GM19351 (cell line): ENCODE results near the gene HRK.
"Not testable (repeated sequence)": the region's sequence is repeated elsewhere in the genome, so short reads cannot be mapped to it uniquely, and the experiment has no call there.

ENCODE experiments used
- ATAC-seq: cut with Tn5 transposase; IDR thresholded peaks from one replicate; pipeline ENCODE4 v1.9.1; 2021; ENCODE audit warnings: mild to moderate bottlenecking, moderate library complexity; ENCODE audit not compliant: unreplicated experiment

The HRK gene

DNA sequence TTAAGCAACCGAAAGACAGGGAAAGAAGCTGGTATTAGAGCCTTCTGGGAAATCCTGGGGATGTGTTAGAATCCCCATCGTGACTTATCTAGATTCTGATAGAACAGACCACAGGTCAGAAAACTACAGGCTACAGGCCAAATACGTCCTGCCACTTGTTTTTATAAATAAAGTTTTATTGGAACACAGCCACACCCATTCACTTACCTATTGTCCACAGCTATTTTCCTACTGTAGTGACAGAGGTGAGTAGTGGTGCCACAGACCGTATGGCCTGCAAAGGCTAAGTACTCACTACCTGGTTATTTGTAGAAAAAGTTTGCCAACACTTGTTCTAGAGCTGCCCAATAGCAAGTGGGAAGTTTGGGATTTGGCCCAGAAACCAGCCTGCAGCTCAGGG, 53.8 kb downstream of the HRK start:
- no peak for ATAC-seq

DNA sequence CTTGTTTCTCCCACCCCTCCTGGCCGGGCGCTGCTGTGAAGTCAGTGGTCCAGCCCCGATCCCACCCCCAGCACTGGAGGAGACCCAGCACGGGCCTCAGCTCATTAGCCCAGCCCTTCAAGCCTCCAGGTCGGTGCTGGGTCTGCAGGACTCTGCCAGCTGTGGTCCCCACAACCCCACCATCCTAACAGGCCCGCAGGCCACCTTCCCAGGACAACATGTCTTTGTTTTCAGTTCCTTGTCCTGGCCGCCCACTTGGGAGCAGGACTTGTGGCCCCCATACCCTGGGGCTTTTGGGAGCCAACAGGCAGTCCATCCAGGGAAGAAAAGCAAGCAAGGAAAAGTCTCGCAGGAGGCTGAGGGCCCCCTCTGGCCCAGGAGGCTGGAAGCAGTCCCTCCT, 60.0 kb downstream of the HRK start:
- no peak for ATAC-seq

DNA sequence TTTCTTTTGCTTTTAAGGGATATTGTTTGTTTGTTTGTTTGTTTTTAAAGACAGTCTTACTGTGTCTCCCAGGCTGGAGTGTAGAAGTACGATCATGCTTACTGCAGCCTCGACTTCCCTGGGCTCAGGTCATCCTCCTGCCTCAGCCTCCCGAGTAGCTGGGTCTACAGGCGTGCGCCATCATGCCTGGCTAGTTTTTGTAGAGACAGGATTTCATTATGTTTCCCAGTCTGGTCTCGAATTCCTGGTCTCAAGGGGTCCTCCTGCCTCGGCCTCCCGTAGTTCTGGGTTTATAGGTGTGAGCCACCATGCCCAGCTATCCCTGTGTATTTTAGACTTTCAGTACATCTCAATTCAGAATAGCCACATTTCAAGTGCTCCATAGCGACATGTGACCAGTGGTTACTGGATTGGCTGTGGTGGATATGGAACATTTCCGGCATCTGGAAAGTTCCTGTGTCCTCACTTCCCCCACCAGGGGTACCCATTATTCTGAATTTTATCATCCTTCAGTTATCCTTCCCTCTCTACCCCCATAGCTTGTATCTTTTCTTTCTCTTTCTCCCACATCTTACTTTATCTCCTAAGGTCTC, 61.1 kb downstream of the HRK start:
- no peak for ATAC-seq

DNA sequence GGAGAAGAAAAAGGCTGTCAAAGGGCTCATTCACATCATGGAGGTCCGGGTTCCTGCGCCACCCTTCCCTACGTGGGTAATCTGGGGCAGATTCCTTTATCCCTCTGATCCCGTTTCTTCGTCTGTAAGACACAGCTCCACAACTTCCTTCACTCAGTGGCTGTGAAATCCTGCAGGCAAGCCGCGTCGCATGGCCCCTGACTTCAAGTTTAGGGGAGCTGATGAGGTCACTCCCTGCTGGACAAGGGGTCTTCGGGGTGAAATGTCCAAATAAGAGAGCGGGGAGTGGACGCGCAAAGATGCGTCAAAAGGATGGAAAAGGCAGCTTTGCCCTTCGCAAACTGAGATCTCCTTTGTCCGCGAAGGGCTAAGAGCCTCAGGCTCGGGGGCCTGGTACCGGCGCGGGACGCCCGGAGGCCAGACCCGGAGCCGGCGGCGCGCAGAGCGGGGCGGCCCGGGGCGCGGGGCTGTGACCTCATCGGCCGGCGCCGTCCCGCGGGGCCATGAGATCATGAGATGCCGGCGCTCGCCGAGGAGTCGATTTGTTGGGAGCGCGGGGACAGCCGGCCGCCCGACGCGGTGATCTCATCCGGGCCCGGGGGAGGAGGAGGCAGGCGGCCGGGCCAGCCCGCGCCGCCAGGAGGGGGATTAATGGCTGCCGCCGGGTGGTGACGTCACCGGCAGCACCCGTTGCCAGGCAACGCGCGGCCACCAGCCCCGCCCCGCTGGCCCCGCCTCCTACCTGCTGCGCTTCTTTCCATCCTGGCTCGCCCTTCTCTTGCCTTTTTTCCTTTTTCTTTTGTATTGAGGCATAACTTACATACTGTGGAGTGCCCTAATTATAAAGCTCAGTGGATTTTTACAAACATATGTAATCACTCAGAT, 62.1 kb downstream of the HRK start:
- peak; percentile 81 for ATAC-seq

DNA sequence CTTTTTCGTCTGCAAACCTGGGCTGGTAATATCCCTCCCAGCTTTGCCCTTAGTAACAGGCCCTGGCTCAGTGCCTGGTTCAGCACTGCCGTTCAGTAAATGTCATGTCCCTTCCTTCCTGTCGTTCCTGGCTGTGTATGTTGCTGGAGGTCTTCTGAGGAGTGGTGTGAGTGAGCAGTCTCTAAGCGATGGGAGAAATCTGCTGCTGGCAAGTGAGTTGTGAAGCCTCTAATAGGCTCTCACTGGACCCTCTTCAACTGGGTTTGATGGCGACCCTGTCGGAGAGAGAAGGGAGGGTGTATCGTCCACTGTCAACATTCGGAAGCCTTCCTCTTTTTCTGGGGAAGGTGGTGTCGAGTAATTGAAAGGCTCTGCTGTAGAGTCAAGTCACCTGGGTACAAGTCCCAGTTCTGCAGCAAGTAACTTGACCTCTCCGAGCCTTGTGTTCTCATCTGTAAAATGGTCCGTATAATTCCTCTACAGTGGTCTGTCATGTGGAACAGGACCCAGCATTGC, 62.8 kb downstream of the HRK start:
- ATAC-seq: peak; percentile 20

DNA sequence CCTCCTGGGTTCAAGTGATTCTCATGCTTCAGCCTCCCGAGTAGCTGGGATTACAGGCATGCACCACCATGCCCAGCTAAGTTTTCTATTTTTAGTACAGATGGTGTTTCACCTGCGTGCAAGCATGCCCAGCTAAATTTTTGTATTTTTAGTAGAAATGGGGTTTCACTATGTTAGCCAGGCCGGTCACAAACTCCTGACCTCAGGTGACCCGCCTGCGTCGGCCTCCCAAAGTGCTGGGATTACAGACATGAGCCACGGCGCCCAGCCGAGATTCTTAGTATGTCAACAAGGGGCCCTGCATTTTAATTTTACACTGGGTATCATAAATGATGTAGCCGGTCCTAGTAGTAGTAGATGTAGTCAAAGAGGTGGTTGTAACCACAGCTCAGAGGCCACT, 66.5 kb downstream of the HRK start:
- not testable (repeated sequence) for ATAC-seq

DNA sequence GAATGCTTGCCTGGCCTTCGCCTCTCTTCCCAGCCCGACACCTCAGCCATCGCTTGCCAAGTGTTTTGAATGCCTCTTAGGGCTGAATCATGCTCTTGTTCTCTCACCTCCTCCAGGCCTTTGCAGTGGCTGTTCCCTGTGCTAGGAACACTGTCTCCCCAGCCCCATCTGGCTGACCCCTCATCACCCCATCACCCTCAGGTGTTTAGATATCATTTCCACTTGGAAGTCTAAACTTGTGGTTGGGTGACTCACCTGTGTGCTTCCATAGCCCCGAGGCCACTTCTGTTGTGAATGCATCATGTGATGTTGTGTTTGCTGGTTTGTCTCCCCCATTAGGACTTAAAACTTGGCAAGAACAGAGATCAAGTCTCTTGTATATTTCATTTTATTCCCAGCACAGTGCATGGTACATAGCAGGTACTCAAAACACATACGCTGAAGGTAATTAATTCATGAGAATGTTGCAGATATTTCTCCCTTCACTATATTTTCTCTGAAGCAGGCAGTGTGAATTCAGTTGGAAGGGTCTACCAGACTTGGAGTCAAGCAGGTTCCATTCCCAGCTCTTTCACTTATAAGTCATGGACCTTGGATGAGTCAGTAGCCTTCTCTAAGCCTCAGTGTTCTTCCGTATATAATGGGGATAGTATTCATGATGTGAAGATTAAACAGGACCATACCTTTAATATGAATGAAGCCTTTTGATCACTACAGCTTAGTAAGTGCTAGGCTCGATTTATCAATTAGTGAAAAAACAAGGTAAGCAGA, 67.8 kb downstream of the HRK start:
- no peak for ATAC-seq

DNA sequence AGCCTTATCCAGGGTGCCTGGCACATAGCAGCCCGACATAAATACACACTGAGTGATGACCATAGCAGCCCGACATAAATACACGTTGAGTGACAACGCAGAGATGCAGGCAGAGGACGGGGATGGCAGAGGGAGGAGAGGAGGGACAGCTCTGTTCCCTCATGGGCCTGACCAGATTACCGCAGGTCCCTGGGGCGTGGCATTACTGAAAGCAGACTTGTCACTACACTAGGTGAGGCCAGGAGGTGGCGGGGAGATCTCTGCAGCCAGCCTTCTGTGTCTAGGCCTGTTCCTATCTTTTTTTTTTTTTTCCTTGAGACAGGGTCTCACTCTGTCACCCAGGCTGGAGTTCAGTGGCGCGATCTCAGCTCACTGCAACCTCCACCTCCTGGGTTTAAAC, 69.0 kb downstream of the HRK start:
- ATAC-seq: peak; percentile 57

DNA sequence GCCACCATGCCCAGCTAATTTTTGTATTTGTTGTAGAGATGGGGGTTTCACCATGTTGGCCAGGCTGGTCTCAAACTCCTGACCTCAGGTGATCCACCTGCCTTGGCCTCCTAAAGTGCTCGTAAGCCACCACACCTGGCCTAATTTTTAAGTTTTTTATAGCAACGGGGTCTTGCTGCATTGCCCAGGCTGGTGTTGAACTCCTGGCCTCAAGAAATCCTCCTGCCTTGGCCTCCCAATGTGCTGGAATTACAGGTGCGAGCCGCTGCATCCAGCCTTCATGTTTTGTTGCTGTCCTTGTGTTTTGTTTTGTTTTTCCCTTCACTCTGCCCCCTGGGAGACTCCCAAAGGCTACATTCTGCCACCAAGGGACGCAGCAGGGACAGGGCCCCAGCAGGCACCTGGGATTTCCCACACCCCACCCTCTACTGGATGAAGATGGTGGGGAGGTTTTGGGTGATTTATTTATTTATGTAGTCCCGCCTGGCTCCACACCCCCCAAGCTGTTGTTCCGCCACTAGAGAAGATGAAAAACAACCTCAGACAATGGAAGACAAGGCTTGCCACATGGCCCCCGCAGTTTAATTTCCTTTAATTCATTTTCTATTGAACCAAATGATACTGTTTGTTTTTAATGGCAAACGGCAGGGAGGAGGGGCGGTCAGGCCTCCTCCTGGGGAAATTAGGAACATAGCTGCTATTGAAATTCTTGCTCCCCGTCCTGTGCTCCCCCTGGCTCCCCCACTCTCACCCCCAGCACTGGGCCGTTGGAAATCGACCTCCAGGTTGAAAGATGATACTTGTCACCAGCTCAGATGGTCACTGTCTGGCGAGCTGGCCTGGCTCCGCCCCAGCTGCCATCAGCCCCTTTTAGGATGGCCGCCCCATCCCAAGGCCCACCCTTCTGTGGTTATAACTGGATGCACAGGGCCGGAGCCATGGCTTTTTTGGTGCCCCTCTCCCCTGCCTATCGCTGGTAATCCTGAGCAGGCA, 72.8 kb downstream of the HRK start:
- ATAC-seq: no peak

DNA sequence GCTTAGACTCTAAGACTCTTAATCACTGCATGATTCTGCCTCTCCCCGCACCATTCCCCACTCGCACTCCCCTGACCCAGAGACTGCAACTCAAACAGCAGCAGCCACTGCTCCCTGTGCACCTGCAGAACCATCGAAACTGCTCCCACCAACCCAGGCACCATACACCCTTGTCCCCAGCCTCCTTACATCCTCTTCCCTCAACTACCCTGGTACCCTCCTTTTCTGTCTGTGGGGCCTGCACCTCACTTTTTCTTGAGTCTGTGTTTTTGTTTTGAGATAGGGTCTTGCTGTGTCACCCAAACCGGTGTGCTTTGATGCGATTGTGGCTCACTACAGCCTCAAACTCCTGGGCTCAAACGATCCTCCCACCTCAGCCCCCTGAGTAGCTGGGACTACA, 73.7 kb downstream of the HRK start:
- ATAC-seq: no peak

DNA sequence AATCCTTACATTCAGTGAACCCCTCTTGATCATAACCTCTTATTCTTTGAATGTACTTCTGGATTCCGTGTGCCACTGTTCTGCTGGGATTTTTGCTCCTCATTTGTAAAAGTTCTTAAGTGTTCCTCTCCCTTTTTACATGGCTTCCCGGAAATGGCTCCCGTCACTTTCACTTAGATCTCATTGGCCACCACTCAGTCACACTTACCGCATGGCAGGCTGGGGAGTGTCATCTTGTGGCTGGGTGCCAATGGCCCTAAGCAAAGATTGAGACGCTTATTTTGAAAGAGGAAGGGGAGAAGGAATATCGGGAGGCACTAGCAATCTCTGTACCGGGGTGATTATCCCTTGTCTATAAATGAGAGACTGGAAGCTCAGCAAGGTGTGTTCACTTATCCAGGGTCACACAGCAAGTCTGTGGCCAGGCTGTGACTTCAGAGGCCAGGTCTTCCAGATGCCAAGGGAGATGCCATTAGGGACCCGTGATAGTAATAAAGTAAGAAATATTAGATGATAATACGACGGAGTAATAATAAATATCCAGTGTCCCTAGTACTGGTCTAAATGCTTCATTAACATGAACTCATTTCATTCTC, 74.3 kb downstream of the HRK start:
- ATAC-seq: no peak
